HepG2 (cell line): Measurements from ENCODE around the gene RNLS. TPM values are rescaled to one million over a fixed set of nuclear protein-coding genes. Genes with fewer than 3 reads are reported as not detected.

Experiments used
- ATAC-seq: fragments of 200-7000 bp; cut with Tn5 transposase; 3 replicates; pipeline ENCODE4 v1.9.1; 2020; ENCODE audit warnings: mild to moderate bottlenecking, moderate library complexity
- BruUV-seq: library from RNA; stranded (reverse); fragments of 400-500 nt; replicated peaks from 2 replicates; lab custom pipeline; 2021; lab: Mats Ljungman, UMichigan
- CTCF ChIA-PET: fragments of 300-600 bp; formaldehyde crosslinking; extraction: SDS; loops from one replicate; lab custom pipeline; 2021; ENCODE audit warnings: low total read pairs, inconsistent platforms, low intra/inter-chr PET ratio; lab: Yijun Ruan, JAX
- POLR2A ChIA-PET: fragments of 350-600 bp; sonication (Branson Sonifier 250); formaldehyde crosslinking; loops from one replicate; lab custom pipeline; 2020; ENCODE audit warnings: antibody characterized with exemption, inconsistent platforms; lab: Yijun Ruan, JAX
- DNase-seq: peaks from one replicate; pipeline ENCODE4 v3.0.0-alpha.2; 2015; ENCODE audit warnings: low spot score
- FAIRE-seq: peaks from 3 replicates; lab custom pipeline; 2011; peaks lifted over from hg19 to GRCh38; lab: Jason Lieb, UNC
- H2AFZ ChIP-seq: one replicate; pipeline ENCODE4 v1.6.1; 2011; ENCODE audit warnings: low read length, inconsistent platforms
- H3K27ac ChIP-seq: fragments of 300-600 bp; 3 replicates; pipeline ENCODE4 v1.8.0; 2011; ENCODE audit warnings: mixed run types, mild to moderate bottlenecking, mixed read lengths, low read length, inconsistent platforms; ENCODE audit not compliant: insufficient read depth; ENCODE audit errors: extremely low read length
- H3K27me3 ChIP-seq, 2 experiments: fragments of 200-600 bp in 1 of 2; 2 replicates in 1 of 2; 3 replicates in 1 of 2; pipeline versions ENCODE4 v1.6.0 to v1.8.0; 2011; ENCODE audit warnings: low read length in 2 of 2, mild to moderate bottlenecking in 2 of 2, moderate library complexity in 2 of 2, inconsistent platforms in 1 of 2; ENCODE audit not compliant: insufficient read depth in 2 of 2, control insufficient read depth in 1 of 2
- H3K36me3 ChIP-seq, 2 experiments: fragments of 200-600 bp in 1 of 2; replicated peaks in 1 of 2; 2 replicates in 1 of 2; 3 replicates in 1 of 2; pipeline versions ENCODE4 v1.5.1 to v1.8.0; 2011; ENCODE audit warnings: low read length in 2 of 2, inconsistent platforms in 1 of 2; ENCODE audit not compliant: insufficient read depth in 2 of 2, control insufficient read depth in 1 of 2
- H3K4me1 ChIP-seq: 2 replicates; pipeline ENCODE4 v1.5.1; 2012; ENCODE audit warnings: low read length, inconsistent platforms; ENCODE audit not compliant: insufficient read depth
- H3K4me2 ChIP-seq: 2 replicates; pipeline ENCODE4 v1.6.0; 2011; ENCODE audit warnings: low read depth, low read length, inconsistent platforms
- H3K4me3 ChIP-seq, 3 experiments: fragments of 200-600 bp in 1 of 3; sonication (generic), shearing (Covaris generic) in 1 of 3; replicated peaks in 1 of 3; 2 replicates each; pipeline ENCODE4 v1.5.1; 2011 to 2016; ENCODE audit warnings: low read length in 3 of 3, inconsistent platforms in 2 of 3, low read depth in 2 of 3, mild to moderate bottlenecking in 2 of 3, control low read depth in 1 of 3, mixed read lengths in 1 of 3; ENCODE audit not compliant: insufficient read depth in 1 of 3
- H3K79me2 ChIP-seq: one replicate; pipeline ENCODE4 v1.6.1; 2011; ENCODE audit warnings: low read length, inconsistent platforms; ENCODE audit not compliant: insufficient read depth
- H3K9ac ChIP-seq: 2 replicates; pipeline ENCODE4 v1.6.0; 2011; ENCODE audit warnings: mild to moderate bottlenecking, low read depth, low read length, inconsistent platforms; ENCODE audit not compliant: insufficient read depth
- H3K9me3 ChIP-seq: 2 replicates; pipeline ENCODE4 v1.5.1; 2012; ENCODE audit warnings: mild to moderate bottlenecking, low read length
- H4K20me1 ChIP-seq: 2 replicates; pipeline ENCODE4 v1.6.0; 2011; ENCODE audit warnings: inconsistent platforms, mild to moderate bottlenecking, low read length, moderate library complexity; ENCODE audit not compliant: insufficient read depth
- FOXP1 ChIP-seq, 2 experiments: fragments of 450-650 bp in 1 of 2; IDR thresholded peaks; 2 replicates each; pipeline ENCODE4 v1.6.1; 2017 to 2018; ENCODE audit warnings: antibody characterized with exemption in 1 of 2
- RCOR2 ChIP-seq: IDR thresholded peaks from 2 replicates; pipeline ENCODE4 v1.6.1; 2016; ENCODE audit warnings: missing biosample characterization, missing genetic modification reagents
- RELA ChIP-seq: sonication (generic); formaldehyde crosslinking; IDR thresholded peaks from 2 replicates; pipeline ENCODE4 v1.4.0; 2020; ENCODE audit warnings: missing genetic modification reagents
- REPIN1 ChIP-seq: sonication (generic); formaldehyde crosslinking; IDR thresholded peaks from 2 replicates; pipeline ENCODE4 v1.8.0; 2022; ENCODE audit warnings: missing genetic modification reagents, low read depth, mild to moderate bottlenecking, borderline replicate concordance
- RXRB ChIP-seq: IDR thresholded peaks from 2 replicates; pipeline ENCODE4 v1.6.1; 2016; ENCODE audit warnings: borderline replicate concordance, missing genetic modification reagents, missing compliant biosample characterization
- SSRP1 ChIP-seq: IDR thresholded peaks from 2 replicates; pipeline ENCODE4 v1.6.1; 2016; ENCODE audit warnings: control low read depth
- ZEB1 ChIP-seq: IDR thresholded peaks from 2 replicates; pipeline ENCODE4 v1.6.1; 2012; ENCODE audit warnings: mild to moderate bottlenecking, low read depth, inconsistent platforms; ENCODE audit not compliant: insufficient replicate concordance
- ZNF124 ChIP-seq: sonication (generic); formaldehyde crosslinking; IDR thresholded peaks from 2 replicates; pipeline ENCODE4 v1.4.0; 2020; ENCODE audit warnings: missing genetic modification reagents
- ZNF234 ChIP-seq: sonication (generic); formaldehyde crosslinking; conservative IDR thresholded peaks from 2 replicates; pipeline ENCODE4 v1.5.1; 2020; ENCODE audit warnings: mild to moderate bottlenecking, missing genetic modification reagents
- ZNF768 ChIP-seq: sonication (generic); formaldehyde crosslinking; IDR thresholded peaks from 2 replicates; pipeline ENCODE4 v1.4.0; 2020; ENCODE audit warnings: missing genetic modification reagents
- WGBS: methylation state at CpG from one replicate; pipeline ENCODE4 v1.1.6; 2017; ENCODE audit warnings: low lambda C conversion rate; 5-methylcytosine and 5-hydroxymethylcytosine counted together
- in situ Hi-C: cut with HindIII; loops from 2 replicates; pipeline ENCODE4 v1.10.0; 2017; ENCODE audit warnings: low pct_unique_long_range_greater_than_20kb; ENCODE audit not compliant: extremely low pct_ligation_motif_present
- intact Hi-C: fragments of 100-400 bp; cut with micrococcal nuclease; formaldehyde crosslinking; loops from one replicate; pipeline ENCODE4 v1.10.0; 2022; ENCODE audit not compliant: unreplicated experiment
- polyA plus RNA-seq, 8 experiments: library from polyadenylated mRNA; depleted of rRNA in 3 of 8; stranded (reverse) in 7 of 8; unstranded in 1 of 8; fragments of >200 nt; fragmentation: Illumina TruSeq in 4 of 8; extraction: Trizol in 4 of 8; gene quantifications; 2 replicates each; pipeline versions ENCODE4 v1.2.1 to v1.2.3, GENCODE V29; 2011 to 2016; ENCODE audit warnings: low read depth in 4 of 8, missing spikeins in 1 of 8, mixed read lengths in 1 of 8; ENCODE audit not compliant: insufficient read depth in 1 of 8
- total RNA-seq, 5 experiments: library from RNA; depleted of rRNA; stranded (reverse); fragments of >200 nt; fragmentation: Illumina TruSeq; extraction: Trizol; gene quantifications; 2 replicates each; pipeline ENCODE4 v1.2.3, GENCODE V29; 2016; ENCODE audit warnings: low read depth in 1 of 5
- TF ChIP-seq, protein P1 (sequence below): sonication (generic); formaldehyde crosslinking; IDR thresholded peaks from 2 replicates; pipeline ENCODE4 v1.4.0; 2020; ENCODE audit warnings: missing genetic modification reagents, borderline replicate concordance

RNLS gene
- total and polyA plus RNA-seq, 2 of the 13 experiments (the other 11 are each of a cell fraction or from before 2014, with no cell fraction given): not detected

GRCh38 chr10:88312855-88313254 lies 270.3 kb downstream of the RNLS start:
- no peaks in the 10 kb centered on the region for H3K27me3 ChIP-seq
- no peak overlapping the region for H3K4me3 ChIP-seq
- no peak overlapping the region for H2AFZ ChIP-seq
- no peak overlapping the region for H3K27ac ChIP-seq
- no peaks in the 10 kb centered on the region for H4K20me1 ChIP-seq
- peaks cover 3% of the 10 kb centered on the region; the same call in 1 of the 2 replicates for H3K9me3 ChIP-seq
- TF ChIP-seq RELA (CRISPR knock-in tag): no peak
- TF ChIP-seq, protein P1, sequence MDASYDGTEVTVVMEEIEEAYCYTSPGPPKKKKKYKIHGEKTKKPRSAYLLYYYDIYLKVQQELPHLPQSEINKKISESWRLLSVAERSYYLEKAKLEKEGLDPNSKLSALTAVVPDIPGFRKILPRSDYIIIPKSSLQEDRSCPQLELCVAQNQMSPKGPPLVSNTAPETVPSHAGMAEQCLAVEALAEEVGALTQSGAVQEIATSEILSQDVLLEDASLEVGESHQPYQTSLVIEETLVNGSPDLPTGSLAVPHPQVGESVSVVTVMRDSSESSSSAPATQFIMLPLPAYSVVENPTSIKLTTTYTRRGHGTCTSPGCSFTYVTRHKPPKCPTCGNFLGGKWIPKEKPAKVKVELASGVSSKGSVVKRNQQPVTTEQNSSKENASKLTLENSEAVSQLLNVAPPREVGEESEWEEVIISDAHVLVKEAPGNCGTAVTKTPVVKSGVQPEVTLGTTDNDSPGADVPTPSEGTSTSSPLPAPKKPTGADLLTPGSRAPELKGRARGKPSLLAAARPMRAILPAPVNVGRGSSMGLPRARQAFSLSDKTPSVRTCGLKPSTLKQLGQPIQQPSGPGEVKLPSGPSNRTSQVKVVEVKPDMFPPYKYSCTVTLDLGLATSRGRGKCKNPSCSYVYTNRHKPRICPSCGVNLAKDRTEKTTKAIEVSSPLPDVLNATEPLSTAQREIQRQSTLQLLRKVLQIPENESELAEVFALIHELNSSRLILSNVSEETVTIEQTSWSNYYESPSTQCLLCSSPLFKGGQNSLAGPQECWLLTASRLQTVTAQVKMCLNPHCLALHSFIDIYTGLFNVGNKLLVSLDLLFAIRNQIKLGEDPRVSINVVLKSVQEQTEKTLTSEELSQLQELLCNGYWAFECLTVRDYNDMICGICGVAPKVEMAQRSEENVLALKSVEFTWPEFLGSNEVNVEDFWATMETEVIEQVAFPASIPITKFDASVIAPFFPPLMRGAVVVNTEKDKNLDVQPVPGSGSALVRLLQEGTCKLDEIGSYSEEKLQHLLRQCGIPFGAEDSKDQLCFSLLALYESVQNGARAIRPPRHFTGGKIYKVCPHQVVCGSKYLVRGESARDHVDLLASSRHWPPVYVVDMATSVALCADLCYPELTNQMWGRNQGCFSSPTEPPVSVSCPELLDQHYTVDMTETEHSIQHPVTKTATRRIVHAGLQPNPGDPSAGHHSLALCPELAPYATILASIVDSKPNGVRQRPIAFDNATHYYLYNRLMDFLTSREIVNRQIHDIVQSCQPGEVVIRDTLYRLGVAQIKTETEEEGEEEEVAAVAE (CRISPR knock-in tag): no peak
- TF ChIP-seq ZEB1: no peak
- TF ChIP-seq REPIN1 (CRISPR knock-in tag): no peak
- no peak for TF ChIP-seq FOXP1 (IDR thresholded peaks at IDR 0.05)
- no peak for TF ChIP-seq FOXP1 (CRISPR knock-in tag; IDR thresholded peaks at IDR 0.05)
- TF ChIP-seq ZNF768 (CRISPR knock-in tag): no peak
- TF ChIP-seq RCOR2: no peak
- TF ChIP-seq ZNF124: no peak
- no peak for TF ChIP-seq SSRP1 (CRISPR knock-in tag)
- no peak for TF ChIP-seq RXRB (CRISPR knock-in tag)
- TF ChIP-seq ZNF234 (CRISPR knock-in tag): no peak
- DNase-seq: no peak
- no peak overlapping the region for H3K4me2 ChIP-seq
- 0% methylated on average over 2 of the region's 2 CpGs for WGBS
- H3K36me3 ChIP-seq: no peaks in the 10 kb centered on the region
- H3K4me1 ChIP-seq: no peaks in the 10 kb centered on the region
- intact Hi-C loops: no loop called here
- ChIA-PET CTCF (no interaction called here), POLR2A (no interaction called here)
- in situ Hi-C loops: no loop called here
- BruUV-seq: no TSS peak
- H3K79me2 ChIP-seq: no peaks in the 10 kb centered on the region
- FAIRE-seq: no peak
- ATAC-seq: no peak
- no peak overlapping the region for H3K9ac ChIP-seq
